Measurements from ENCODE around the gene ITGB5.
A peak's percentile ranks its signal among the peaks of the same experiment; 100 is the strongest.

ITGB5 gene

GRCh38 chr3:124878561-124879336 lies 8.4 kb downstream of the ITGB5 start:
- peak overlapping the region; percentile 76 for H3K27ac ChIP-seq
- no peak for TF ChIP-seq ZFX (IDR thresholded peaks at IDR 0.05; ENCODE audit: borderline replicate concordance)
- TF ChIP-seq, protein P1, sequence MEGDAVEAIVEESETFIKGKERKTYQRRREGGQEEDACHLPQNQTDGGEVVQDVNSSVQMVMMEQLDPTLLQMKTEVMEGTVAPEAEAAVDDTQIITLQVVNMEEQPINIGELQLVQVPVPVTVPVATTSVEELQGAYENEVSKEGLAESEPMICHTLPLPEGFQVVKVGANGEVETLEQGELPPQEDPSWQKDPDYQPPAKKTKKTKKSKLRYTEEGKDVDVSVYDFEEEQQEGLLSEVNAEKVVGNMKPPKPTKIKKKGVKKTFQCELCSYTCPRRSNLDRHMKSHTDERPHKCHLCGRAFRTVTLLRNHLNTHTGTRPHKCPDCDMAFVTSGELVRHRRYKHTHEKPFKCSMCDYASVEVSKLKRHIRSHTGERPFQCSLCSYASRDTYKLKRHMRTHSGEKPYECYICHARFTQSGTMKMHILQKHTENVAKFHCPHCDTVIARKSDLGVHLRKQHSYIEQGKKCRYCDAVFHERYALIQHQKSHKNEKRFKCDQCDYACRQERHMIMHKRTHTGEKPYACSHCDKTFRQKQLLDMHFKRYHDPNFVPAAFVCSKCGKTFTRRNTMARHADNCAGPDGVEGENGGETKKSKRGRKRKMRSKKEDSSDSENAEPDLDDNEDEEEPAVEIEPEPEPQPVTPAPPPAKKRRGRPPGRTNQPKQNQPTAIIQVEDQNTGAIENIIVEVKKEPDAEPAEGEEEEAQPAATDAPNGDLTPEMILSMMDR (IDR thresholded peaks at IDR 0.05), result no peak

GRCh38 chr3:124877674-124878073 lies 9.5 kb downstream of the ITGB5 start:
- H3K27ac ChIP-seq, result peak overlapping the region; percentile 76
- TF ChIP-seq ZFX (IDR thresholded peaks at IDR 0.05; ENCODE audit: borderline replicate concordance), result no peak
- TF ChIP-seq, protein P1 (IDR thresholded peaks at IDR 0.05), result no peak

GRCh38 chr3:124876401-124876878 lies 10.7 kb downstream of the ITGB5 start:
- TF ChIP-seq ZFX (IDR thresholded peaks at IDR 0.05; ENCODE audit: borderline replicate concordance), result no peak
- TF ChIP-seq, protein P1 (IDR thresholded peaks at IDR 0.05), result no peak
- peak overlapping the region; percentile 76; the same call in 1 of the 2 replicates for H3K27ac ChIP-seq

DNA sequence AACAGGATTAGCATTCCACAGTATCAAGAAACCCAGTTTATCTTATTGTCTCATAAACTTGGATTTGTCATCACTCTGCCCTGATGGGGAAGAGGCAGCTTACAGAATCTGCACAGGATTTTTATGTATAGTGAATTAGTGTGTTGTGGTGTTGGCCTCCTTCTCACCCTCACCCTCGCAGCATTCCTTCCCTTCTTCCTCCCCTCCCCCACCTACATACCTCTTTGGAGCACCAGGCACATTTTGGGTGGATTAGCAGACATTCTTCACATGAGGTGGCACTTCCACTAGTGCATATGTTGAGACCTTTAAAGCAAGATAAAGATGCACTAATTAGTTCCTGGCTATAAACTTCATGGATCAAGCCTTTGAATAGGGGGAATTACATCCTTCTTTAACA lies 13.9 kb downstream of the ITGB5 start:
- TF ChIP-seq ZFX (IDR thresholded peaks at IDR 0.05; ENCODE audit: borderline replicate concordance), result no peak
- TF ChIP-seq, protein P1 (IDR thresholded peaks at IDR 0.05), result no peak
- no peak overlapping the region for H3K27ac ChIP-seq

DNA sequence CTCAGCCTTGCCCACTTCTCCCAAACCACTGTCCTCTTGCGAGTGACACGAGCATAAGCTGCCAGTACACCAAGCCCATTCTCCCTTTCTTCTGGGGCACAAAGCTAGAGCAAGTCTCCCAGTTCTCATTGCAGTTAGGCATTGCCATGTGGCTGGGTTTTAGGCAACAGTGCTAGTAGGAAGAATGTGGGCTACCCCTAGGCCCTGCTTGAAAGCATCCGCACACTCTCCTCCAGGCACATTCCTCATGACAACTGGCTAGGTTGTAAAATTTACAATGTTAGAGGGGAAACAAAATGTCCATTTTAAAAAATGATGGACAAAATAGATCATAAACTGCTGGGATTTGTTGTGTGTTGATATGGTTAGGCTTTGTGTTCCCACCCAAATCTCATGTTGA lies 19.7 kb downstream of the ITGB5 start:
- TF ChIP-seq, protein P1 (IDR thresholded peaks at IDR 0.05), result no peak
- TF ChIP-seq ZFX (IDR thresholded peaks at IDR 0.05; ENCODE audit: borderline replicate concordance), result no peak
- H3K27ac ChIP-seq, result no peak overlapping the region

GRCh38 chr3:124862006-124862405 lies 25.2 kb downstream of the ITGB5 start:
- no peak for TF ChIP-seq ZFX (IDR thresholded peaks at IDR 0.05; ENCODE audit: borderline replicate concordance)
- TF ChIP-seq, protein P1 (IDR thresholded peaks at IDR 0.05), result no peak
- H3K27ac ChIP-seq, result no peak overlapping the region; the same call in 1 of the 2 replicates

- H3K27ac ChIP-seq, result peak overlapping the region; percentile 29; the same call in 1 of the 2 replicates
- TF ChIP-seq, protein P1 (IDR thresholded peaks at IDR 0.05), result no peak
- TF ChIP-seq ZFX (IDR thresholded peaks at IDR 0.05; ENCODE audit: borderline replicate concordance), result no peak
Measured at GRCh38 chr3:124861041-124861440, 26.1 kb downstream of the ITGB5 start.
